ENCODE results near the gene DNAH2.

DNA sequence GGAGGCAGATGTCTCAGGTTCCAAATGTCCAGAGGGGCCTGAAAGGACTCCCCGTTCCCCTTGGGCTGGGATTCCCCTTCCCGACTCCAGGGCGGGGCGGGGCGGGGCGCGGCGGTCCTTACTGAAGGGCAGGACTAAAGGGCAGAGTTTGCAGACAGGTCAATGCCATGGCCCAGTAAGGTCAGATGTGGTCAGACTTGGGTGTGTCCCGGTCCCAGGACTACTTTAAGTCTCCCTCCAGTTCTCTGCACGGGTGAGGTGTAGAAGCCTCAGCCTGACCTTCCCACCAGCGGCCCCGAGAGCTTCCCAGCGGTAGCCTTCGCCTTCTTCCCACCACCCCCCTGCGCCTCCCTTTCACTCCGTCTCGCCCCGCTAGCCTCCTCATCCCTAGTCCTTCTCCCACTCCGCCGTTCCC lies 117.0 kb downstream of the DNAH2 start:
- no peak for TF ChIP-seq CTCF (conservative IDR thresholded peaks at IDR 0.05; ENCODE audit: low read depth in 2 of 2)
- no peak for TF ChIP-seq ZNF114 (CRISPR knock-in tag; IDR thresholded peaks at IDR 0.05)
- TF ChIP-seq POLR2AphosphoS5 (IDR thresholded peaks at IDR 0.05; ENCODE audit: low read depth), result no peak
- TF ChIP-seq, protein P1, sequence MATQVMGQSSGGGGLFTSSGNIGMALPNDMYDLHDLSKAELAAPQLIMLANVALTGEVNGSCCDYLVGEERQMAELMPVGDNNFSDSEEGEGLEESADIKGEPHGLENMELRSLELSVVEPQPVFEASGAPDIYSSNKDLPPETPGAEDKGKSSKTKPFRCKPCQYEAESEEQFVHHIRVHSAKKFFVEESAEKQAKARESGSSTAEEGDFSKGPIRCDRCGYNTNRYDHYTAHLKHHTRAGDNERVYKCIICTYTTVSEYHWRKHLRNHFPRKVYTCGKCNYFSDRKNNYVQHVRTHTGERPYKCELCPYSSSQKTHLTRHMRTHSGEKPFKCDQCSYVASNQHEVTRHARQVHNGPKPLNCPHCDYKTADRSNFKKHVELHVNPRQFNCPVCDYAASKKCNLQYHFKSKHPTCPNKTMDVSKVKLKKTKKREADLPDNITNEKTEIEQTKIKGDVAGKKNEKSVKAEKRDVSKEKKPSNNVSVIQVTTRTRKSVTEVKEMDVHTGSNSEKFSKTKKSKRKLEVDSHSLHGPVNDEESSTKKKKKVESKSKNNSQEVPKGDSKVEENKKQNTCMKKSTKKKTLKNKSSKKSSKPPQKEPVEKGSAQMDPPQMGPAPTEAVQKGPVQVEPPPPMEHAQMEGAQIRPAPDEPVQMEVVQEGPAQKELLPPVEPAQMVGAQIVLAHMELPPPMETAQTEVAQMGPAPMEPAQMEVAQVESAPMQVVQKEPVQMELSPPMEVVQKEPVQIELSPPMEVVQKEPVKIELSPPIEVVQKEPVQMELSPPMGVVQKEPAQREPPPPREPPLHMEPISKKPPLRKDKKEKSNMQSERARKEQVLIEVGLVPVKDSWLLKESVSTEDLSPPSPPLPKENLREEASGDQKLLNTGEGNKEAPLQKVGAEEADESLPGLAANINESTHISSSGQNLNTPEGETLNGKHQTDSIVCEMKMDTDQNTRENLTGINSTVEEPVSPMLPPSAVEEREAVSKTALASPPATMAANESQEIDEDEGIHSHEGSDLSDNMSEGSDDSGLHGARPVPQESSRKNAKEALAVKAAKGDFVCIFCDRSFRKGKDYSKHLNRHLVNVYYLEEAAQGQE (IDR thresholded peaks at IDR 0.05; ENCODE audit: unreplicated experiment), result no peak
- no peak for TF ChIP-seq CREB1 (CRISPR knock-in tag; IDR thresholded peaks at IDR 0.05; ENCODE audit: low read depth)

Measured in GM23338 (cell line).